HG03521 (cell line): ENCODE results near the gene PDZD7.

Experiments used
- ATAC-seq: cut with Tn5 transposase; IDR thresholded peaks from one replicate; pipeline ENCODE4 v1.9.1; 2021; ENCODE audit warnings: mild to moderate bottlenecking, moderate library complexity; ENCODE audit not compliant: unreplicated experiment

The PDZD7 gene

DNA sequence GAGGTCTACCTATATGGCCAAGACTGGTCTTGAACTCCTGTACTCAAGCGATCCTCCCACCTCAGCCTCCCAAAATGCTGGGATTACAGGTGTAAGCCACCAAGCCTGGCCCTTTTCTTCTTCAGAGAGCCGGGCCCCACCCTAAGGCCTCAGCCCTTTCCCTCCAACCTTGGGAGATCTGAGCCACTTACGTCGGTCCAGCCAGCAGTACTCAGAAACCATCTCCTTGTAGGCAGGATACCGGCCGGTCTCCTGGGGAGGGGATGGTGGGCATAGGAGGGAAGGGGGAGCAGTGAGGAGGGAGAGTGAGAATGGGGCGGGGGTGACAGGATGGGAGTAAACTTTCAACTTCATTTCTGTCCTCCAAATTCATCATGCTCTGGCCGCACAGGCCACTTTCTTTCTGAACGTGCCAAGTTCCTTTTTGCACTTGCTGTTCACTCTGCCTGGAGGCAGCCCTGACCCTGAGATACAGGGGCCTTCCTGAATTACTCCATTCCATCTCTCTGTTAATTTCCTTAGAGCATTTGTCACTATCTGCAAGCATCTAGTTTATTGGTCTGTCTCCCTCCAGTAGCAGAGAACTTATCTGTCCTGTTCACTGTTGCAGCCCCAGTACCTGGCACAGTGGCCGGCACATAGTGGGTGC is 10.4 kb downstream of the PDZD7 start:
- no peak for ATAC-seq

- no peak for ATAC-seq
Measured at GRCh38 chr10:101019440-101019703, 11.6 kb downstream of the PDZD7 start.

GRCh38 chr10:101018600-101019439 is 12.1 kb downstream of the PDZD7 start:
- no peak for ATAC-seq

GRCh38 chr10:101018118-101018599 is 12.8 kb downstream of the PDZD7 start:
- ATAC-seq = no peak

GRCh38 chr10:101016814-101017213 is 14.1 kb downstream of the PDZD7 start:
- no peak for ATAC-seq

- ATAC-seq = no peak
Measured at GRCh38 chr10:101015582-101015973, 15.4 kb downstream of the PDZD7 start.

GRCh38 chr10:101014966-101015581 is 15.9 kb downstream of the PDZD7 start:
- no peak for ATAC-seq

DNA sequence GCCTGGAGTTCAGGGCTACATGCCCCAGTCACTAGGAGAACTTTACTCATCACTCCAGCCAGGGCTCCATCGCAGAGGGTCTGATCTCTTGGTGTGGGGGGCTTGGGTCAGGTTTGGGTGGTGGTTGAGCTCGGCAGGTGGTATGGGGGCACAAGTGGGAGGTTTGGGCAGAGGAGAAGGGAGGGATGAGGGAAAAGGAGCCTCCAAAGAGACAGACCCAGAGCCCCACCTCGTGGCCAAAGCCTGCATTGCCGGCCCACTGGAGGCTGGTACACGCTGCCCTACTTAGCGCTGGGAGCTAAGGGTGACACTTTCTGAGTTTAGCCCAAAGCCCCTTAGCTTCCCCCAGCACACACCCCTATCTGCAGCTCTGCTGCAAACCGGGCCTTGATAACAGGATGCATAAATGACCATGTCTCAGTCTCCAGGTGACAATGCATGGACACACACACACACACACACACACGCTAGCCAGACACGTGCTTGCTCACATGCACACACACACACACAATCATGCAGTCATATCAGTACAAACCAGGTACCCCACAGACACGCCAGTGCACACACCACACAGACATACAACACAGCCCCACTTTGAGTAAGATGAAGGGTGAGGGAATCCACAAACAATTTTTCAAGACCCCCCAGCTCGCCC is 16.6 kb downstream of the PDZD7 start:
- no peak for ATAC-seq

DNA sequence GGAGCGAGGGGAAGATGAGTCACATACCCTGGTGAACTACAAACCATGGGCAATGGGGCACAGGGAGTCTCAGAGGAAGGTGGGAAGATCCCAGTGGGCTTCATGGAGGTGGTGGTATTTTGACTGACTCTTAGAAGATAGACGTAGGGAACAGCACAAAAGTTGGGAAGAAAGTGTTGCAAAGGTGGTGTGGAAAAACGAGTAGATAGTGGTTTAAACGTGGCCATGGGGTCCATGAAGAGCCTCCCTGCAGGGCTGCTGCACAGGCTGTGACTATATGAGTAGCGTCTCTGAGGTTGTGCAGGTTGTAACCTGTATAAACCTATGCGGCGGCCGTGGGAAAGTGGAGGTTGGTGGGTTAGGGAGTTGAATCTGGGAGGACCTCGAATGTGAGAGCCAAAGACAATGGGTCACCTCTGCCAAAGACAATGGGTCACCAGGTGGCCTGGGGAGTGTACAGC is 17.5 kb downstream of the PDZD7 start:
- ATAC-seq = no peak

DNA sequence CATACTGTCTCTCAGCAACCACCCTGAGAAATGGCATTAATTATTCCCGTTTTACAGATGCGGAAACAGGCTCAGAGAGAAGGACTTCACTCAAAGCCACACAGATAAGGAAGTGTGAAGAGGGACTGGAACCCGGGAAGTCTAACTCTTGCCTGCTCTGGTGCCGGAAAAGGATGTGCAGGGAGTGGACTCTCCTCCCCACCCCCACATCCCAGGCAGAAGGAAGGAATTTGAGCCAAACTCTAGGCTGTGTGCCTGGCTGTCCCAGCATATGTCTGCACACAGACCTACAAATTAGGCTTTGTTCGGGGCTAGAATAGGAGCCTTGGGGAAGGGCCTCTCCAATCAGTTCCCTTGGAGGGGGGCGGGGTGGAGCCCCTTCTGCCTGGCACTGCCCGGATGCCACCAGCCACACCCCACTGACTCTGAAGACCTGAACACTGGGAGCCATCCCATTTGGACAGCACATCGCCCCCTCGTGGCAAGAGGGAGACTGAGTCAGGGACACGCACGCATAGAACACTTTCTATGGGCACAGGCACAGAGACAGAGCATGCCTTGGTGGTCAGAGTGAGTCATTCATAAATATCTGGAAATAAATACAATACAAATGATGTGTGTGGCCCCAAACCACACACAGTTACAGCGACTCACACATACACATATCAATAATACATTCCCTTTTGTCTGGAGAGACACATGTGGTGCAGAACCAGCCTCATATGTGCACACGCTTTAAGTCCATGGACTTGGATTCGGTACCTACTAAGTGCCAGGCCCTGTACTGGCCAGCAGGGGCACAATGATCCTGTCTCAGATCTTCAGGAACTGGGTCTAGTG is 18.2 kb downstream of the PDZD7 start:
- ATAC-seq = no peak

DNA sequence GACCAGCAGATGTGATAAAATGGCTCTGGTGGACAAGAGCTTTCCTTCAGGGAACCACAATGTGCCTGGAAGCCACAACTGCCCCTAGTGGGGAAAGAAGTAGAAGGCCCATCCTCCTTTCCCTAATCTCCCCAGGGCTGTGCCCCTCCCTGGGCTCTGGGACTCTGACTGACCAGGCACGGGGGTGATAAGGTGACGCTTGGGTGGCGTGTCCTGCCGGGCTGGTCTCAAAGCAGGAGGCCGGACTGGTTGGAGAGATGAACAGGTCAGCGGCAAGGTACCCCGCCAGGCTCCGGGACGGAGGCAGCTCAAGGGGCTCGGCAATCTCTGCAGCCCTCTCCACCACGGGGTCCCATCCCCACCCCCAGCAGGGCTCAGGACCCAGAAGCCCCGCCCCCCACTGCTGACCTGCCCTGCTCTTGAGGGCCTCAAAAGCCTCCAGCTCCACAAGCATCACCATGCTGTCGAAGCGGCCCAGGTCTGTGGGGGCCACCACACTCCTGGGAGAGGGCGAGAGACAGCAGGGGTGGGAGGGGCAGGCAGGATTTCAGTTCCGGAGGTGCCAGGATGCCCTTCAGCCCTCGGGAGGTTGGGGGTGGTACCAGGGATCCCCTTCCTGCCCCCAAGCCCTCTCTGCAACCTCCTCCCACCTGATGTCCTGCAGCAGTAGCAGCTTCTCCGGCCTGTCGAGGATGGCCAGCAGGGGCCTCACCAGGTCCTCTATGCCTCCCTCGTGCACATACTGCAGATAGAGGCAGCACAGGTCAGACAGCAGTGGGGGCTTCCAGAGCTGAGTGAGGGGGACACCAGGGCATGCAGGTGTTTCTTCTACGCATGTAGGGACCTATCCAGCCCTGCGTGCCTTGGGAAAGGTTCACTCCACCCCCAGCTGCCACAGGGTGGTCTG is 19.2 kb downstream of the PDZD7 start:
- no peak for ATAC-seq

DNA sequence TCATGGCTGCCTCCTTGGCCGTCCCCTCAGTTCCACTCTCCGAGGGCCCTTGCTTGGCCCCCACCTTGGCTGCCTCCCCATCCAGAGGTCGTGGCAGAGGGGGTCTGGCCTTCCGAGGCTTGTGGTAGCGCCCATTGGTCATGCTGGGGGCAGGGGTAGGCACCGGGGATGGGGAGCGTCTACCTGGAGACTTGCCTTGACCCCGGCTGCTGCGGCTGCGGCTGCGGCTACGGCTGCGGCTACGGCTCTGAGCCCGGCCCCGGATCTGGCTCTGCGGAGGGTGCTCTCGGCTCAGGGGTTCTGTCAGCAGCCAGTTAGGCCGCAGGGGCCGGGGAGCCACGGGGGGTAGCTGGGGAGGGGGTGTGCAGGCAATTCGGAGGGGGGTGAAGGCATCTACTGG is 20.6 kb downstream of the PDZD7 start:
- ATAC-seq = no peak

DNA sequence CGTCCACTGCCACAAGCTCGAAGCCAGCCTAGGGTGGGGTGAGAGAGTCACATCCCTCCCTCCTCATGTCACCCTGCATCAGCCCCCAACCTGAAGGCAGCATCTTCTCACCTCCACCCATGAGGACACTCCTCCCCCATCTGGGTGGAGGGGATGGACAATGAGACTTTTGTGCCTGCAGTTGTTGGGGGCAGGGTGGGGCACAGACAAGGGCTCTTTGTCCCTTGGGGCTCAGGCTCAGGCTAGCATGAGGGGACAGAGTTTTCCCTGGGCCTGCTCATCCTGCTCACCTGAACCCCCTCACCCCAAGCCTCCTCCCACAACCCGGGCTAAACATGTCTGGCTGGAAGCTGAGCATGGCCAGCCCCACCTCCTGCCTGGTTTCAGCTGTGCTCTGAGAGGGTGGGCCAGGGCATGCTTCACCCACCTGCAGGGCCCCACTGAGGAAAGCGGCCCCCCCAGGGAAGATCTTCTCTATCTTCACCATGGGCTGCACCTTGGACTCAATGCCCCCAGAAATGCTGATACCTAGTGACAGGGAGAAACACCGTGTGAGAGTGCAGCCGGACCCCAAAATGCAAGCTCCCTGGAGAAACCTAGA is 22.0 kb downstream of the PDZD7 start:
- ATAC-seq = no peak

DNA sequence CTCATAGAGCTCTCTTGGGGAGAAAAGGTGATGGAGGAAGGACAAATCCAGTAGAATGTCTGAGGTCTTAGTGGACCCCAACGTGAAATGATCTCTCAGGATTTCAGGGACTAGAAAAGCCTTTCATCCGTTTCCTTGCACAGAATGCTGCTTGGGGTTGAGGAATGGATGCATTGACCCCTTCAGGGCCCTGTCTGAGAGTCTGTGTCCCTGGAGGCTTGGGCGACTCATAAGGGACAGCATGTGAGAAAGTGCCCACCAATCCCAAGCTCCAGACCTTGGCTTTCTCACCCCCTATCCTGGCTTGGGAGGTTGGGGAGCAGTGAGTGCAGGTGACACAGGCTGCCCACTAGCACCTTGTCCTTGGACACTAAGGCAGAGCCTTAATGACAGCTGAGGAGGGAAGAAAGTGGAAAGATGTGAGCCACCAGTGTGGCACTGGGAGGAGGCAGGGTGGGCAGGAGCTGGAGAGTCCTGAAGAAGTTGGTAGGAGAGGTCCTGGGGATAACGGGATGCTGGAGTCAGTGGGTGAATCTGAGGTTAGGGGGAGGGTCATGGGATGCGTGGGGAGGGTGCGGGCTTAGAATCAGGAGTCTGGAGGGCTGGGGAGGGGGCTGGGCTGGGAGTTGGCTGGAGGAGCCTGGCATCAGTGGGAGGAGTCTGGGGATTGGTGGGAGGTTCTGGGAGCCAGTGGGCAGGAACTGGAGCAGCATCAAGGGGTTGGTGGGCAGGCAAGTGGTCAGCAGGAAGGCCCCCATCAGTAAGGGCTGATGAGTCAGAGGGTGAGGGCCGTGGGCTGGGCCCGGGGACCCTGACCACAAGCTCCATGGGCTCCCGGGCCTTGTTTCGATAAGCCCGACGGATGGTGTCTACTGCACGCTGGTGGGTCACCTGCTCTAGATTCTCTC is 22.8 kb downstream of the PDZD7 start:
- ATAC-seq = no peak

DNA sequence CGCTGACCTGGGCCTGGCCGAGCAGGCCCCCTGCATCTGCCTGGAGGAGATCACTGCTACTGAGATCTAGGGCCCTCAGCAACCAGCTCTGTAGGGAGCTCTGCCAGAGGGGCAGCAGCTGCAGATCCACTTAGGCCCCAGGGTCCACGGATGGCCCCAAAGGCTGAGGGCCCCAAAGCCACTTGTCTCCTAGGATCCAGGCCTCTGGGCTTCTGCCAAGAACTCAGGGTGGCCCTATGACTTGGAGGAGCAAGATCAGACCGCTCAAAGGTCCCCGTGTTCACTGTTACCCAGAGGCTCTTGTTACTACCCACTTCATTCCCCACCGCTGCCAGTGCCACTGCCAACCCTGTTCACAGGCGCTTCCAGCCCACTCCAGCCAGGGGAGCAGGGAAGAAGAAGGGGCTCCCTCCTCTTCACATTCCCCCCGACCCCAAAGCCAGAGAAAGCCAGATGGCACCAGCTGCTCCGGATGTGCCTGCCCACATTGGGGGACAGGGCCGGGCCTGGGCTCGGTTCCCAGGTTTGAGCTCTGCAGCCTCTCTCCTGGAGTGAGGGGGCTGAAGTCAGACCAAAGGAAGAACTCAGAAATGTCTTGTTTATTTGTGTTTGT is 23.7 kb downstream of the PDZD7 start:
- ATAC-seq = no peak

DNA sequence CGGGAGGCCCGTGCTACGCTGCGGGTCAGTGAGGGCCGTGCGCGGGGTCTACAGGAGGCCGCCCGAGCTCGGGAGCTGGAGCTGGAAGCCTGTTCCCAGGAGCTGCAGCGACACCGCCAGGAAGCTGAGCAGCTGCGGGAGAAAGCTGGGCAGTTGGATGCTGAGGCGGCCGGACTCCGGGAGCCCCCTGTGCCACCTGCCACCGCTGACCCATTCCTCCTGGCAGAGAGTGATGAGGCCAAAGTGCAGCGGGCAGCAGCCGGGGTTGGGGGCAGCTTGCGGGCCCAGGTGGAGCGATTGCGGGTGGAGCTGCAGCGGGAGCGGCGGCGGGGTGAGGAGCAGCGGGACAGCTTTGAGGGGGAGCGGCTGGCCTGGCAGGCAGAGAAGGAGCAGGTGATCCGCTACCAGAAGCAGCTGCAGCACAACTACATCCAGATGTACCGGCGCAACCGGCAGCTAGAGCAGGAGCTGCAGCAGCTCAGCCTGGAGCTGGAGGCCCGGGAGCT is 24.3 kb downstream of the PDZD7 start:
- no peak for ATAC-seq

GRCh38 chr10:101005869-101006567 is 24.9 kb downstream of the PDZD7 start:
- no peak for ATAC-seq
